A549 (cell line): Measurements from ENCODE around the gene EIF3D. TPM values are rescaled to one million over a fixed set of nuclear protein-coding genes. Genes with fewer than 3 reads are reported as not detected.

Experiments
- ATAC-seq, 2 experiments: fragments of 200-7000 bp in 1 of 2; fragments of >200 bp in 1 of 2; cut with Nextera tagmentation in 1 of 2; cut with Tn5 transposase in 1 of 2; 3 replicates each; pipeline versions ENCODE4 v1.8.0 to v1.9.1; 2018 to 2020; ENCODE audit warnings: mild to moderate bottlenecking in 1 of 2, moderate library complexity in 1 of 2
- CTCF ChIA-PET: fragments of 300-600 bp; sonication (Branson Sonifier 250); formaldehyde crosslinking; extraction: SDS; loops from one replicate; lab custom pipeline; 2021; ENCODE audit warnings: antibody characterized with exemption, inconsistent platforms; lab: Yijun Ruan, JAX
- POLR2A ChIA-PET: fragments of 350-600 bp; formaldehyde crosslinking; extraction: SDS; loops from one replicate; lab custom pipeline; 2021; ENCODE audit warnings: antibody characterized with exemption, inconsistent platforms; lab: Yijun Ruan, JAX
- DNase-seq, 2 experiments: peaks; one replicate each; pipeline versions ENCODE4 v3.0.0 to v3.0.0-alpha.2; 2011 to 2016; ENCODE audit warnings: low read depth in 1 of 2, low spot score in 1 of 2
- FAIRE-seq: peaks from 2 replicates; lab custom pipeline; 2011; peaks lifted over from hg19 to GRCh38; lab: Jason Lieb, UNC
- H3K27ac ChIP-seq, 2 experiments: fragments of >200 bp; sonication (Bioruptor Twin); formaldehyde crosslinking; 3 replicates each; pipeline ENCODE4 v1.5.1; 2016 to 2017
- H3K4me1 ChIP-seq: fragments of >200 bp; sonication (Bioruptor Twin); formaldehyde crosslinking; 3 replicates; pipeline ENCODE4 v1.6.1; 2016
- H3K4me2 ChIP-seq: fragments of >200 bp; sonication (Bioruptor Twin); formaldehyde crosslinking; 3 replicates; pipeline ENCODE4 v1.6.1; 2016
- H3K4me3 ChIP-seq: fragments of >200 bp; sonication (Bioruptor Twin); formaldehyde crosslinking; 3 replicates; pipeline ENCODE4 v1.5.1; 2016
- H3K9me3 ChIP-seq: fragments of >200 bp; sonication (Bioruptor Twin); formaldehyde crosslinking; 3 replicates; pipeline ENCODE4 v1.6.1; 2016
- BCL3 ChIP-seq: fragments of >200 bp; sonication (Bioruptor Twin); formaldehyde crosslinking; IDR thresholded peaks from 3 replicates; pipeline ENCODE4 v1.6.1; 2016
- CTCF ChIP-seq: fragments of >200 bp; sonication (Bioruptor Twin); formaldehyde crosslinking; IDR thresholded peaks from 3 replicates; pipeline ENCODE4 v1.5.1; 2016
- EP300 ChIP-seq, 2 experiments: fragments of >200 bp; sonication (Bioruptor Twin); formaldehyde crosslinking; IDR thresholded peaks; 2 replicates in 1 of 2; 3 replicates in 1 of 2; pipeline ENCODE4 v1.6.1; 2016 to 2017
- GATA3 ChIP-seq: IDR thresholded peaks from 2 replicates; pipeline ENCODE4 v1.6.1; 2012; ENCODE audit warnings: borderline replicate concordance
- HMGXB4 ChIP-seq: fragments of 250-450 bp; sonication (Bioruptor Pico); IDR thresholded peaks from 2 replicates; pipeline ENCODE4 v1.5.0; 2021; ENCODE audit warnings: mild to moderate bottlenecking, moderate library complexity, borderline replicate concordance
- HOXB5 ChIP-seq: fragments of 250-450 bp; sonication (Bioruptor Pico); IDR thresholded peaks from 2 replicates; pipeline ENCODE4 v1.5.0; 2020; ENCODE audit warnings: mild to moderate bottlenecking, moderate library complexity
- JUN ChIP-seq, 2 experiments: fragments of >200 bp; sonication (Bioruptor Twin); formaldehyde crosslinking; IDR thresholded peaks; 2 replicates in 1 of 2; 3 replicates in 1 of 2; pipeline ENCODE4 v1.6.1; 2016 to 2017
- JUNB ChIP-seq: fragments of >200 bp; sonication (Bioruptor Twin); formaldehyde crosslinking; IDR thresholded peaks from 2 replicates; pipeline ENCODE4 v1.6.1; 2016
- KDM1A ChIP-seq: fragments of 200-600 bp; sonication (generic); IDR thresholded peaks from 2 replicates; pipeline ENCODE4 v1.6.1; 2016; ENCODE audit warnings: low read depth, mild to moderate bottlenecking
- MAX ChIP-seq: IDR thresholded peaks from 2 replicates; pipeline ENCODE4 v1.6.1; 2012
- NFE2L2 ChIP-seq: fragments of 150-350 bp; conservative IDR thresholded peaks from 2 replicates; pipeline ENCODE4 v1.6.1; 2014; ENCODE audit warnings: low read length
- PBX3 ChIP-seq: IDR thresholded peaks from 2 replicates; pipeline ENCODE4 v1.6.1; 2012
- PHF8 ChIP-seq: fragments of 200-600 bp; sonication (generic); IDR thresholded peaks from 2 replicates; pipeline ENCODE4 v1.6.1; 2016; ENCODE audit warnings: low read depth, mild to moderate bottlenecking, antibody characterized with exemption, moderate library complexity, borderline replicate concordance
- REST ChIP-seq: fragments of 200-600 bp; sonication (generic); IDR thresholded peaks from 2 replicates; pipeline ENCODE4 v1.6.1; 2016; ENCODE audit warnings: antibody characterized with exemption, mild to moderate bottlenecking, moderate library complexity
- SMC3 ChIP-seq: fragments of >200 bp; sonication (Bioruptor Twin); formaldehyde crosslinking; IDR thresholded peaks from 3 replicates; pipeline ENCODE4 v1.6.1; 2018; ENCODE audit warnings: inconsistent platforms
- ZFP36 ChIP-seq: fragments of 450-650 bp; IDR thresholded peaks from 2 replicates; pipeline ENCODE4 v1.6.1; 2014; ENCODE audit warnings: borderline replicate concordance; ENCODE audit not compliant: partially characterized antibody
- WGBS: methylation state at CpG from one replicate; pipeline ENCODE4 v1.1.6; 2017; ENCODE audit errors: missing lambda C conversion rate; 5-methylcytosine and 5-hydroxymethylcytosine counted together
- polyA plus RNA-seq, 4 experiments: library from polyadenylated mRNA; depleted of rRNA in 3 of 4; stranded (reverse); fragments of >200 nt; fragmentation: RNase III in 1 of 4; extraction: RNeasy Plus Mini Kit Qiagen cat#74134 plus additional on column Dnase treatment in 1 of 4; gene quantifications; 2 replicates in 3 of 4; 3 replicates in 1 of 4; pipeline ENCODE4 v1.2.3, GENCODE V29; 2011 to 2017

EIF3D gene
- polyA plus RNA-seq, 2 of the 4 experiments (the other 2 are of a cell fraction): 171 to 304 TPM

- Histone ChIP-seq H3K4me1 (no peaks in the 10 kb centered on the region), H3K27ac (no peak overlapping the region), H3K4me3 (no peak overlapping the region), H3K4me2 (no peak overlapping the region)
- DNase-seq: no peak
- FAIRE-seq: no peak
- CTCF ChIA-PET: no interaction called here
- ATAC-seq: no peak
- no peak for TF ChIP-seq BCL3
- no peak for TF ChIP-seq JUNB
- TF ChIP-seq, all 56 proteins: peak for 0
- no peaks in the 10 kb centered on the region for H3K9me3 ChIP-seq
- WGBS: 95% methylated on average over 1 of the region's 1 CpG
- POLR2A ChIA-PET: interaction anchor here (2.5 kb wide), 1 partner anchor 14 kb away, joined by 7 read pairs; the partner anchor contains the start of gene EIF3D
Measured at GRCh38 chr22:36514766-36515165, 14.2 kb downstream of the EIF3D start.

GRCh38 chr22:36512991-36513390 lies 16.0 kb downstream of the EIF3D start:
- Histone ChIP-seq H3K4me1 (no peaks in the 10 kb centered on the region), H3K27ac (no peak overlapping the region), H3K4me3 (no peak overlapping the region), H3K4me2 (no peak overlapping the region), H3K9me3 (no peaks in the 10 kb centered on the region)
- ATAC-seq: no peak
- no peak for DNase-seq
- ChIA-PET POLR2A (interaction anchor here (2.5 kb wide), 1 partner anchor 16 kb away, joined by 7 read pairs; the partner anchor contains the start of gene EIF3D), CTCF (interaction anchor here (0.5 to 0.6 kb wide), 2 partner anchors 19 to 20 kb away, joined by 3 to 5 read pairs; no protein-coding TSS in a partner anchor)
- FAIRE-seq: no peak
- no peak for TF ChIP-seq JUNB
- TF ChIP-seq JUN (IDR thresholded peaks at IDR 0.05): no peak
- TF ChIP-seq MAX: no peak
- no peak for TF ChIP-seq EP300 (IDR thresholded peaks at IDR 0.05)
- no peak for TF ChIP-seq SMC3
- TF ChIP-seq NFE2L2: no peak
- TF ChIP-seq HOXB5 (CRISPR knock-in tag): no peak
- no peak for TF ChIP-seq KDM1A
- TF ChIP-seq PBX3: no peak
- no peak for TF ChIP-seq CTCF
- TF ChIP-seq HMGXB4 (CRISPR knock-in tag): no peak
- no peak for TF ChIP-seq GATA3
- TF ChIP-seq ZFP36: no peak
- TF ChIP-seq REST: no peak
- TF ChIP-seq PHF8: no peak
- WGBS: 81% methylated on average over 4 of the region's 4 CpGs
